ENCODE measurements around the gene CTDNEP1.

CTDNEP1 gene

DNA sequence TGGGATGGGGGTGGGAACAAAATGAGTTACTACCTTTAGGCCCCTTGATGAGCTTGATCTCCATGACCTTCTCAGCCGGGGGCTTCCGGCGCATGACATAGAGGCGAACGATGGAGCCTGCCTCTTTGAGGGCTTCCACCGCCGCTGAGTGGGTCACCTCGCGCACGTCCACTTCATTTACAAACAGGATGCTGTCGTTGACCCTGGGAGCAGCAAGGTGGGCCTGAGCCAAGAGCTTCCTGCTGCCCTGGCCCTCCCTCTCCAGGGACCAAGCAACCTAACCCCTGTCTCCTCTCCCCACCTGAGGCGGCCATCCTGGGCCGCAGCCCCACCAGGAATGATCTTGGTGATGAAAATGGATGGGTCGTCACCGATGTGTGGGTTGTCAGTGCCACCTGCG is 48.1 kb downstream of the CTDNEP1 start:
- no peak for DNase-seq (ENCODE audit: low read depth)
- TF ChIP-seq, protein P1, sequence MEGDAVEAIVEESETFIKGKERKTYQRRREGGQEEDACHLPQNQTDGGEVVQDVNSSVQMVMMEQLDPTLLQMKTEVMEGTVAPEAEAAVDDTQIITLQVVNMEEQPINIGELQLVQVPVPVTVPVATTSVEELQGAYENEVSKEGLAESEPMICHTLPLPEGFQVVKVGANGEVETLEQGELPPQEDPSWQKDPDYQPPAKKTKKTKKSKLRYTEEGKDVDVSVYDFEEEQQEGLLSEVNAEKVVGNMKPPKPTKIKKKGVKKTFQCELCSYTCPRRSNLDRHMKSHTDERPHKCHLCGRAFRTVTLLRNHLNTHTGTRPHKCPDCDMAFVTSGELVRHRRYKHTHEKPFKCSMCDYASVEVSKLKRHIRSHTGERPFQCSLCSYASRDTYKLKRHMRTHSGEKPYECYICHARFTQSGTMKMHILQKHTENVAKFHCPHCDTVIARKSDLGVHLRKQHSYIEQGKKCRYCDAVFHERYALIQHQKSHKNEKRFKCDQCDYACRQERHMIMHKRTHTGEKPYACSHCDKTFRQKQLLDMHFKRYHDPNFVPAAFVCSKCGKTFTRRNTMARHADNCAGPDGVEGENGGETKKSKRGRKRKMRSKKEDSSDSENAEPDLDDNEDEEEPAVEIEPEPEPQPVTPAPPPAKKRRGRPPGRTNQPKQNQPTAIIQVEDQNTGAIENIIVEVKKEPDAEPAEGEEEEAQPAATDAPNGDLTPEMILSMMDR (conservative IDR thresholded peaks at IDR 0.05; ENCODE audit: low read depth, low read length): no peak
- no peak overlapping the region for H3K4me3 ChIP-seq (ENCODE audit: low read depth, low read length)

DNA sequence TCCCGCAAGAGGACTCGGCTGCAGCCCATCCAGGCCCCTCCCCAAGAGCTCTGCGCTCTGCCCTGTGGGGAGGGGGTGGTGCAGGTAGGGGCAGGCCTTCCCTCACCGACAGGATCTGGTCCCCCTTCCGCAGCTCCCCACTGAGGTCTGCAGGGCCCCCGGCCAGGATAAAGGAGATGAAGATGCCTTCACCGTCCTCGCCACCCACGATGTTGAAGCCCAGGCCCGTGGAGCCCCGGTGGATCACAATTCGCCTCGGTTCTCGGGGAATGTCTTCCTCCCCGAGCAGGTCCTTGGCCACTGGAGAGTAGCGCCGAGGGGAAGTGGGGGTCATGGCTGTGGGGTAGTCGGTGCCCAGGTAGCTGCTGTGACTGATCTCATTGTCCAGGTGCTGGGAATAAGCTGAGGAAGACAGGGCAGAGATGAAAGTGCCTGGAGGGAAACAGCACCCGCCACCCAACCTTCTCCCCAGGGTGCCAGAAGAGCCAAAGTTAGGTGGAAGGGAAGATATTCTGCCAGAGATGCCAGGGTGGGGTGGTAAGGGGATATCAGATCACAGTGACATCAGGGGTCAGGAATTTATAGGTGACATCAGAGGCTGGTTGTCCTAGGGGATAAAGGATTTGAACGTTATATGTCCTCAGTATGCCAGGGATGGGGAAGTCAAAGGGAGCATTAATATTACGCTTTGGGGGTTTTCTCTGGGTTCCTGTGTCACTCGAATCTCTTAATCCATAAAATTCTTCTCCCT is 54.7 kb downstream of the CTDNEP1 start:
- TF ChIP-seq, protein P1 (conservative IDR thresholded peaks at IDR 0.05; ENCODE audit: low read depth, low read length): no peak
- no peak overlapping the region for H3K4me3 ChIP-seq (ENCODE audit: low read depth, low read length)
- no peak for DNase-seq (ENCODE audit: low read depth)

DNA sequence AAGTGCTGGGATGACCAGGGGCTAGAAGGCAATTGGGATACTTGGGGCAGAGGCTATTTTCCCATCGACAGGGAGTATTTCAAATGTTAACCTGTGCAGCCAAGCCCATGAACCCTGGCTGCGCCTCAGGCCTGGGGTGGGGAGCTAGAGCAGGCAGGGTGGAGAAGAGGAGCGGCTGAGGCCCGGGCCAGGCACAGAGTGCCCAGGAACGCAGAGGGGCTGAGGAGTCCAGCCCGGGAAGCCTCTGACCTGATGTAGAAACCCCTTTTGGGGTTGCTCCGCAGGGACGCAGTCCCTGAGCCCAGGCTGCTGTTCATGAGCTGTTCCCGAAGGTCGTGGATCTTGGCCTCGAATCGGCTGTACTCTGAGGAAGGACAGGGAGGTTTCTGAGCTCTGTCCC is 55.6 kb downstream of the CTDNEP1 start:
- H3K4me3 ChIP-seq (ENCODE audit: low read depth, low read length): no peak overlapping the region
- TF ChIP-seq, protein P1 (conservative IDR thresholded peaks at IDR 0.05; ENCODE audit: low read depth, low read length): no peak
- DNase-seq (ENCODE audit: low read depth): no peak
